ENCODE measurements around the gene EMX1. TPM values are rescaled to one million over a fixed set of nuclear protein-coding genes. Genes with fewer than 3 reads are reported as not detected.
A peak's percentile ranks its signal among the peaks of the same experiment; 100 is the strongest.

The EMX1 gene
- total and polyA plus RNA-seq, 2 of the 13 experiments (the other 11 are each of a cell fraction or from before 2014, with no cell fraction given) = 0.62 to 4.9 TPM

- TF ChIP-seq KIAA2018 (CRISPR knock-in tag; IDR thresholded peaks at IDR 0.05; ENCODE audit: borderline replicate concordance) (no peak), HNF4A (CRISPR knock-in tag; IDR thresholded peaks at IDR 0.05) (peak; percentile 64), CEBPB (IDR thresholded peaks at IDR 0.05; ENCODE audit: borderline replicate concordance, low read depth, low read length) (no peak), GLMP (CRISPR knock-in tag; IDR thresholded peaks at IDR 0.05; ENCODE audit: borderline replicate concordance) (no peak), SATB2 (CRISPR knock-in tag; IDR thresholded peaks at IDR 0.05) (no peak), ZNF558 (CRISPR knock-in tag; IDR thresholded peaks at IDR 0.05; ENCODE audit: borderline replicate concordance) (peak; percentile 88), NR2F1 (CRISPR knock-in tag; IDR thresholded peaks at IDR 0.05) (no peak), SRSF9 (IDR thresholded peaks at IDR 0.05; ENCODE audit: borderline replicate concordance, insufficient read depth, low read depth, low read length, poor library complexity, severe bottlenecking) (no peak), RFXAP (CRISPR knock-in tag; IDR thresholded peaks at IDR 0.05; ENCODE audit: borderline replicate concordance) (no peak; the same call in 1 of the 2 replicates), PCBP2 (optimal IDR thresholded peaks at IDR 0.05; ENCODE audit: low read depth, low read length, poor library complexity, severe bottlenecking) (no peak), AHR (CRISPR knock-in tag; IDR thresholded peaks at IDR 0.05) (no peak), ZNF180 (CRISPR knock-in tag; IDR thresholded peaks at IDR 0.05; ENCODE audit: borderline replicate concordance, low read depth) (no peak), HOMEZ (CRISPR knock-in tag; IDR thresholded peaks at IDR 0.05; ENCODE audit: low read depth) (no peak), ZNF816 (CRISPR knock-in tag; IDR thresholded peaks at IDR 0.05; ENCODE audit: borderline replicate concordance) (no peak), KLF6 (CRISPR knock-in tag; IDR thresholded peaks at IDR 0.05) (no peak), ZNF563 (CRISPR knock-in tag; IDR thresholded peaks at IDR 0.05) (peak; percentile 57; the same call in 1 of the 2 replicates), ZNF577 (CRISPR knock-in tag; IDR thresholded peaks at IDR 0.05; ENCODE audit: borderline replicate concordance, low read depth) (no peak)
Observed at GRCh38 chr2:72915907-72916742, 1.2 kb upstream of the EMX1 start (continued).

All from HepG2 (cell line).